Cortex of kidney (tissue), 1 donor: ENCODE results near the gene EMCN.
"Not testable (repeated sequence)": the region's sequence is repeated elsewhere in the genome, so short reads cannot be mapped to it uniquely, and the experiment has no call there.

Experiments
- DNase-seq: peaks from one replicate; lab custom pipeline; 2025; lab: John Stamatoyannopoulos, UW

EMCN gene

DNA sequence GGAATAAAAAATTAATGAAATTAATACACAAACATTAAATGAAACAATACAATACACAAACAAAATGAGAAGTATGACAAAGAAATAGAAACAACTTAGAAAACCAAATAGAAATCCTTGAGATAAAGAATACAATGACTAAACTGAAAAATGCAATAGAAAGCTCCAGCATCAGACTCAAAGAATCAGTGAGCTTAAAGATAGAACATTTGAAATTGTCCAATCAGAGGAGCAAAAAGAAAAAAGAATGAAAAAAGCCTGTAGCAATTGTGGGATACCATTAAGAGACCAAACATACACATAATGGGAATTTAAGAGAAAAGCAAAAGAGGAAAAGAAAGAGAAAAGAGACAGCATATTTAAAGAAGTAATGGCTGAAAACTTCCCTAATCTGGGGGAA is 25.7 kb downstream of the EMCN start:
- DNase-seq: no peak

GRCh38 chr4:100489305-100489704 is 28.5 kb downstream of the EMCN start:
- no peak for DNase-seq

GRCh38 chr4:100486496-100486895 is 31.3 kb downstream of the EMCN start:
- DNase-seq: no peak

DNA sequence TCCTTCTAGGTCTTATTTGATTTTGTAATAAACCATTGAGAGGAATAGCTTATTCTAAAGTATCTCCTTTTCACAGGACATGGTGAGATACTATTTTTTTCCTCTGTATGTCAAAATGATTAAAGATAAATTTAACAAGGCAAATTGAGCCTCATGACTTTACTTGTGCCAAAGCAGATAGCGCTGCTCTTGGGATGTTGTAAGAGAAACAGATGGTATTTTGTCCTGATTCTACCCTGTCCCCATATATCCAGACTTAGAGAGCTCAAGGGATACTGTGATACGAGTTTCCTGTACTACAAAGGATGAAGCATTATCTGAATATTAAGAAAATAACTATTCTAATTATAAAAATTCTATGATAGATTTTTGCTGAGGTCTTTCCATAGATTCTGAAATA is 34.0 kb downstream of the EMCN start:
- no peak for DNase-seq

DNA sequence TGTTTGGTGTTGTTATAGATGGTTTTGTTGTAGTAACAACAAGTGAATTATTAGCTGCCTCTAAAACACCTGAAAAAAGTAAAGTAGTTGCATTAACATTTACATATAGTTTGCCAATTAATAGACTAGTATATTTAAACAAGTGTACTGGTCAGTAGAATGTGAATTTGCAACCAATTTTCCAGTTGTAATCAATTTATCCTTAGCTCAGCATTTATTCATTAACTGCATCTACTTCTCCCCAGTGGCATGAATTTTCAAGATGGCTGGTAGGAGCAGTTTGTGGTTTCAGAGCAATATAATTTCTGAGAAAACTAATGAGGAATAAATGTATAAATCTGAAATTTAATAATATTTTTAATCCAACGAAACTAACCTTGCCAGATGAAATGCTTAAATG is 37.9 kb downstream of the EMCN start:
- no peak for DNase-seq

DNA sequence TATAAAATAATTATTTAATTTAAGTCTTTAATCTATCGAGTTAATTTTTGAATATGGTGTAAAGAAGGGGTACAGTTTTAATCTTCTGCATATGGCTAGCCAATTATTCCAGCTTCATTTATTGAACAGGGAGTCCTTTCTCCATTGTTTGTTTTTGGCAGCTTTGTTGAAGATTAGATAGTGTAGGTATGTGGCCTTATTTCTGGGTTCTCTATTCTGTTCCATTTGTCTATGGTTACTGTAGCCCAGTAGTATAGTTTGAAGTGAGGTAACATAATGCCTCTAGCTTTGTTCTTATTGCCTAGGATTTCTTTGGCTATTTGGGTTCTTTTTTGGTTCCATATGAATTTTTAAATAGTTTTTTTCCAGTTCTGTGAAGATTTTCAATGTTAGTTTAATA is 48.3 kb downstream of the EMCN start:
- DNase-seq: no peak

- DNase-seq: no peak
Observed at GRCh38 chr4:100466501-100466900, 51.3 kb downstream of the EMCN start.

- DNase-seq: no peak
Observed at GRCh38 chr4:100461807-100462605, 55.8 kb downstream of the EMCN start.

DNA sequence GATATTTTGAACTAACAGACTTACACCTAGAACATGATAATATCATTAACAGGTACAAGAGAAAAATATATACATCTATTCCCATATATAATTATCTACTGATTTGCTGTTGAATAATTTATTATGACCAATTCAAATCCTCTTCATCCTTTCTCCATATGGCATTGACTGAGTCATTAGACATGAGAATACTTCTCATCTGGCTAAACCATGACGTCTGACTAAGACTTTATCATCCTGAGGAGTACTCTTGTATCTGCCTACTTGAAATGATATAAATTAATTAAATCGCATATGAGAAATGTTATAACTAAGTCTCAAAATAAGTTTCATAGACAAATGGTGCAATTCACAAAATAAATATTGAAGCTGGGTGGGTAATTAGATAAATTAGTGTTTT is 67.4 kb downstream of the EMCN start:
- DNase-seq: no peak

DNA sequence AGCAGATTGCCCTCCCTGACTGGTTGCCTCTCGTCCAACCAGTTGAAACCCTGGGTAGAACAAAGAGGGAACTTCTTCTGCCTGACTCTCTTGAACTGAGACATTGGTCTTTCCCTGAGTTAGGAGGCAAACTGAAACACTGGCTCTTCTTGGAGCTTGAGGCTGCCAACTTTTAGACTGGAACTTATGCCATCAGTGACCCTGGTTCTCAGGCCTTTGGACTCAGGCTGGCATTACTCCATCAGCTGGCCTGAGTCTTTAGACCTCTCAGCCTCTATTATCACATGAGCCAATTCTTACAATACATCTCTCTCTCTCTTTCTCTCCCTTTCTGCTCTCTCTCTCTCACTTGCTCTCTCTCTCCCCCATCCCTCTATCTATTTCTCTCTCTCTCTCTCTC is 86.4 kb downstream of the EMCN start:
- no peak for DNase-seq

DNA sequence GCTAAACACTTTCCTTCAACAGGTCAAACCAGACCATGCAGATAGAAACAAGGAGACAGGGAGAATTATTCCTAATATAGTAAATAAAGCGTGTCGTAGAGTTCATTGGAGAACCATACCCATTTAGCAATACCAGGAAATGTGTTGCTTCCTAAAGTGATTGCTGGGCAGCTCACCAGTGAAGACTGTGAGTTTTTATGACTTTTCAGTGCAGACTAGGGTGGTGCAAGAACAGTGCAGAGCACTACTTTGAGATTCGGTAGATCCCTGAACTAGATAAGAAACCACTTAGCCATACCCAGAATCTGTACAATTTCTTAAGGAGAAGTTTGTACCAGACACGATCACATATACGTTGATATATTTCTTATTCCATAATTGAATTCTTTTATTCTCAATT is 87.4 kb downstream of the EMCN start:
- DNase-seq: no peak

DNA sequence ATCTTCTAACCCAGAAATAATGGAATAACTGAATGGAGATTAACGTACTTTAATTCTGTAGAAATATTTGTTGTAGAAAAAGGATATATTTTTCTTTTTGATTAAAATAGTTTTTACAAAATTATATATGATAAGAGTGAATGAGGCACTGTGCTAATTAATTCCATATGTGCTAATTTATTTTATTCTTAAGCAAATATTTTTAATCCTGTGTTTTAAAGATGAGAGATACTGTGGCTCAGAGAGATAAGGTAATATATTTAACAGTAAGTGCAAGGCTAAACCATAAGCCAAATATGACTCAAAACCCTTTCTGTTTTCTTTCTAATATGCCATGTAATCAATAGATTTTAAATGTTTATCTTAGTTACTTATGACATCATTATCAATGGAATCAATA is 88.2 kb downstream of the EMCN start:
- no peak for DNase-seq

GRCh38 chr4:100428051-100428450 is 89.8 kb downstream of the EMCN start:
- no peak for DNase-seq

- no peak for DNase-seq
Observed at GRCh38 chr4:100424376-100424775, 93.4 kb downstream of the EMCN start.

DNA sequence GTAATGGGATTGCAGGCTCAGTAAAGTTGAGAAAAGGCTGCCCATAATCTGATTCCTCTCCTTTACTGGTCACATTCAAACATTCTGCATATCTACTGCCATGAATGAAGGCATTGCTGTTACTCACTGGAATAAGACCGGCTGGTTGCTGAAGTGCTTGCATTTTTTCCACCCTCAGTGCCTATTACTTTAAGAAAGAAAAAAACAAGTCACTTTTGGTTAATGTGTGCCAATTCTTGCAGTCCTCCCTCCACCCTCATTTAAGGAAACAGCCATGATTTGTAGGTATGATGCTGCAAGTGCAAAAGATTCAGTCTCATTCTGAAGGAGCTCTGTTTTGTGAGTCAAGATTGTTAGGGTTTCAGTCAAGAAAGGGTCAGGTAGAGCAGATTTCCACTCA is 94.9 kb downstream of the EMCN start:
- no peak for DNase-seq

GRCh38 chr4:100421361-100421978 is 96.4 kb downstream of the EMCN start:
- DNase-seq: no peak

- DNase-seq: no peak
Observed at GRCh38 chr4:100420571-100420970, 97.3 kb downstream of the EMCN start.

DNA sequence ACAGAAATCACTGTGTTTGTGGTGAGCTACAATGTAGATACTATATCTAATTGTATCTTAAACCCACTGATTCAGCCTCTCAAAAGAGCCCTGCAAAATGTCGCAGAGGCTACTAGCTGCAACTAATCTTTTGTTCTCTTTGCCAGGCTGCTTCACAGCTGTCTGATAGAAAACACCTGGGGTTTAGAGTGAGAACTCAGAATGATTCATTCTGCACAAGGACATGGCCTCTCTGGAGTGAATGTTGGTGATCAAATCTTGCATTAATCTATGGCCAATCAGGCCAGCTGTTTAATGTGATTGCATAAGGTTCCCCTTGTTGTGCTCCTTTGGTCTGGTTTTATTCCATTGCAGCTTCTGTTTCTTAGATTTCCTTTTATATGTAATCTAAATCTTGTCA is 100.3 kb downstream of the EMCN start:
- no peak for DNase-seq

DNA sequence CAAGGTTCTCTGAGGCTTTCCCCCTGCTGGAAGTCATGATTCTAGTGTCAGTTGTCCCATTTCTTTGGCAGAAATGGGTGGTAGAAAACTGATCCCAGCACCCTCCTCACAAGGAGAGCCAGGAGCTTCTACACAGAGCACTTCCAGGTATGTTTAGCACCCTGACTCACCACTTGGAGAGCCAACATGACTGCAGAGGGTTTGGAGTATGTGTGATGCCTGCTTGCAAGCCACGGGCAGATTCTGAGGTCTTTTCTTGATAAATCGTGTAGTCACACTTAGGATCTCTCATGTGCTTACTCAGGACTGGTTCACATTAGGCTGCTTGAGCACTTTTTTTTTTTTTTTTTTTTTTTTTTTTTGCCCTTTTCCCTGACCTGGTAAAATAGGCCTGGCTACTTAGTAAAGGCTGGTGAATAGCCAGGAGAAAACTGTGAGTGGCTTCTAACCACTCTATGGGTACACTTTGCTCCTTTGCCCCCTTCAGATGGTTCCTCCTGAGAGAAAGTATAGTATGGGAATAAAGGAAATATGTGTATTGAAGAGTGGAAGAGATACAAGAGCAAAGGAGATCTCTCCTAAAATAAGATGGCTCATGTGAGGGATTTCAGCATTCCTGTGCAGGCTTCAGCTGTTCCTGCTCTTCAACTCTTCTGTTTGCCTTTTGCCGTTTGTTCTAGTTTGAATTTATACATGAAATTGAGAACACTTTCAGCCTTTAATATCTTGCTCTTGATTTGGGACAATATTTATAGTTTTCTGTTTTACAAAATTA is 103.6 kb downstream of the EMCN start:
- DNase-seq: no peak

DNA sequence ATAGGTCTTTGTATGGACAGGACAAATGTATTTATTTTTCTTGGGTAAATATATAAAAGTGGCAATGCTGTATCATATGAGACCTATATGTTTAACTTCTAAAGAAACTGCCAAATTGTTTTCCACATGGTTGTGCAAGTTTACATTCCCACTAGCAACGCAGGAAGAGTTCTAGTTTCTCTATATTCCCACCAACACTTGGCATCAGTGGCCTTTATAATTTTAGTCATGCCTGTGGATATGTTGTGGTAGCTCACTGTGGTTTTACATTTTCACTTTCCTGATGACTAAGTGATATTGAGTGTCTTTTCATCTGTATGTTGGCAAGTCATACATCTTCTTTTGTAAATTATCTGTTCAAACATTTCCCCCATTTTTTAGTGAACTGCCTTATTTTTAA is 126.0 kb downstream of the EMCN start:
- no peak for DNase-seq

GRCh38 chr4:100391086-100391485 is 126.7 kb downstream of the EMCN start:
- no peak for DNase-seq

- no peak for DNase-seq
Observed at GRCh38 chr4:100386270-100386669, 131.6 kb downstream of the EMCN start.

GRCh38 chr4:100380401-100380800 is 137.4 kb downstream of the EMCN start:
- DNase-seq: not testable (repeated sequence)
